ENCODE results near the gene CFLAR. TPM values are rescaled to one million over a fixed set of nuclear protein-coding genes. Genes with fewer than 3 reads are reported as not detected.

The CFLAR gene
- total RNA-seq, 1 experiment from 2014 or later = 75.4 TPM

GRCh38 chr2:201135386-201135785 is 19.4 kb downstream of the CFLAR start:
- no TSS peak for BruUV-seq (replicated peaks)
- no peak for DNase-seq
- peaks cover 2% of the 10 kb centered on the region; the same call in 1 of the 2 replicates for H3K36me3 ChIP-seq (ENCODE audit: low read depth)
- no peaks in the 10 kb centered on the region for H3K27me3 ChIP-seq (ENCODE audit: insufficient read depth, low read depth)
- H3K27ac ChIP-seq = no peak overlapping the region
- intact Hi-C loops (cut with micrococcal nuclease; ENCODE audit: unreplicated experiment) = no loop called here
- no peaks in the 10 kb centered on the region for H3K79me2 ChIP-seq (ENCODE audit: low read depth)
- POLR2A ChIA-PET (ENCODE audit: unreplicated experiment) = no interaction called here
- no peak overlapping the region for H3K4me2 ChIP-seq
- H3K4me3 ChIP-seq = no peak overlapping the region
- no peaks in the 10 kb centered on the region for H3K9me2 ChIP-seq (ENCODE audit: insufficient read depth)
- H2AFZ ChIP-seq = no peak overlapping the region
- H3F3A ChIP-seq (ENCODE audit: insufficient read depth, low read depth) = peaks cover 7% of the 10 kb centered on the region; the same call in 1 of the 2 replicates
- no peak for TF ChIP-seq CTCF (conservative IDR thresholded peaks at IDR 0.05)
- no peak for TF ChIP-seq EZH2 (IDR thresholded peaks at IDR 0.05; ENCODE audit: low read depth)
- no peaks in the 10 kb centered on the region for H3K9me3 ChIP-seq (ENCODE audit: insufficient read depth, low read depth)
- no peaks in the 10 kb centered on the region for H4K20me1 ChIP-seq (ENCODE audit: insufficient read depth)
- CTCF ChIA-PET = no interaction called here
- peaks cover 10% of the 10 kb centered on the region for H3K4me1 ChIP-seq (replicated peaks; ENCODE audit: insufficient read depth)

GRCh38 chr2:201136889-201137321 is 20.9 kb downstream of the CFLAR start:
- H3K79me2 ChIP-seq (ENCODE audit: low read depth) = no peaks in the 10 kb centered on the region
- H3K27ac ChIP-seq = no peak overlapping the region
- ChIA-PET CTCF (no interaction called here), POLR2A (ENCODE audit: unreplicated experiment) (interaction anchor here (0.6 kb wide), 1 partner anchor 141 kb away, joined by 3 read pairs; no protein-coding TSS in a partner anchor)
- H3K36me3 ChIP-seq (ENCODE audit: low read depth) = peaks cover 4% of the 10 kb centered on the region; the same call in 1 of the 2 replicates
- no peaks in the 10 kb centered on the region for H3K9me2 ChIP-seq (ENCODE audit: insufficient read depth)
- intact Hi-C loops (cut with micrococcal nuclease; ENCODE audit: unreplicated experiment) = no loop called here
- DNase-seq = no peak
- H3K4me1 ChIP-seq (replicated peaks; ENCODE audit: insufficient read depth) = no peaks in the 10 kb centered on the region
- H4K20me1 ChIP-seq (ENCODE audit: insufficient read depth) = no peaks in the 10 kb centered on the region
- no peaks in the 10 kb centered on the region for H3K9me3 ChIP-seq (ENCODE audit: insufficient read depth, low read depth)
- H3F3A ChIP-seq (ENCODE audit: insufficient read depth, low read depth) = no peaks in the 10 kb centered on the region
- H3K27me3 ChIP-seq (ENCODE audit: insufficient read depth, low read depth) = no peaks in the 10 kb centered on the region
- H3K4me3 ChIP-seq = no peak overlapping the region
- H2AFZ ChIP-seq = no peak overlapping the region
- no peak overlapping the region for H3K4me2 ChIP-seq
- no TSS peak for BruUV-seq (replicated peaks)
- TF ChIP-seq CTCF (conservative IDR thresholded peaks at IDR 0.05) = no peak
- no peak for TF ChIP-seq EZH2 (IDR thresholded peaks at IDR 0.05; ENCODE audit: low read depth)

- Histone ChIP-seq H3F3A (ENCODE audit: insufficient read depth, low read depth) (no peaks in the 10 kb centered on the region; the same call in 1 of the 2 replicates), H3K4me2 (no peak overlapping the region), H3K4me3 (no peak overlapping the region), H3K4me1 (replicated peaks; ENCODE audit: insufficient read depth) (no peaks in the 10 kb centered on the region), H4K20me1 (ENCODE audit: insufficient read depth) (no peaks in the 10 kb centered on the region), H3K79me2 (ENCODE audit: low read depth) (no peaks in the 10 kb centered on the region), H3K9me3 (ENCODE audit: insufficient read depth, low read depth) (no peaks in the 10 kb centered on the region), H2AFZ (no peak overlapping the region), H3K27me3 (ENCODE audit: insufficient read depth, low read depth) (no peaks in the 10 kb centered on the region), H3K27ac (no peak overlapping the region), H3K9me2 (ENCODE audit: insufficient read depth) (no peaks in the 10 kb centered on the region), H3K36me3 (ENCODE audit: low read depth) (peaks cover 4% of the 10 kb centered on the region; the same call in 1 of the 2 replicates)
- BruUV-seq (replicated peaks) = no TSS peak
- no peak for DNase-seq
- ChIA-PET CTCF (no interaction called here), POLR2A (ENCODE audit: unreplicated experiment) (interaction anchor here (0.6 kb wide), 1 partner anchor 142 kb away, joined by 3 read pairs; no protein-coding TSS in a partner anchor)
- intact Hi-C loops (cut with micrococcal nuclease; ENCODE audit: unreplicated experiment) = no loop called here
- no peak for TF ChIP-seq CTCF (conservative IDR thresholded peaks at IDR 0.05)
- TF ChIP-seq EZH2 (IDR thresholded peaks at IDR 0.05; ENCODE audit: low read depth) = no peak
Observed at GRCh38 chr2:201137505-201138400, 21.8 kb downstream of the CFLAR start.

All from PC-9 (cell line).